HG03159 (cell line): ENCODE data around the gene MME.
"Not testable (repeated sequence)": the region's sequence is repeated elsewhere in the genome, so short reads cannot be mapped to it uniquely, and the experiment has no call there.

Experiments
- ATAC-seq: cut with Tn5 transposase; IDR thresholded peaks from one replicate; pipeline ENCODE4 v1.9.1; 2021; ENCODE audit warnings: mild to moderate bottlenecking, moderate library complexity; ENCODE audit not compliant: unreplicated experiment

MME gene

GRCh38 chr3:155083313-155083905 is 3.3 kb downstream of the MME start:
- no peak for ATAC-seq

- no peak for ATAC-seq
Observed at GRCh38 chr3:155084567-155084966, 4.4 kb downstream of the MME start.

GRCh38 chr3:155086051-155086450 is 5.9 kb downstream of the MME start:
- no peak for ATAC-seq

- ATAC-seq = no peak
Observed at GRCh38 chr3:155088706-155089345, 8.7 kb downstream of the MME start.

- no peak for ATAC-seq
Observed at GRCh38 chr3:155089495-155089894, 9.4 kb downstream of the MME start.

- no peak for ATAC-seq
Observed at GRCh38 chr3:155093261-155093660, 13.1 kb downstream of the MME start.

GRCh38 chr3:155096303-155097008 is 16.3 kb downstream of the MME start:
- ATAC-seq = no peak

GRCh38 chr3:155097009-155097349 is 16.9 kb downstream of the MME start:
- no peak for ATAC-seq

GRCh38 chr3:155101398-155101797 is 21.3 kb downstream of the MME start:
- no peak for ATAC-seq

GRCh38 chr3:155102329-155102728 is 22.2 kb downstream of the MME start:
- ATAC-seq = no peak

GRCh38 chr3:155103686-155104085 is 23.6 kb downstream of the MME start:
- no peak for ATAC-seq

- ATAC-seq = no peak
Observed at GRCh38 chr3:155106119-155106518, 26.0 kb downstream of the MME start.

- no peak for ATAC-seq
Observed at GRCh38 chr3:155110022-155110421, 29.9 kb downstream of the MME start.

GRCh38 chr3:155110996-155111901 is 31.1 kb downstream of the MME start:
- no peak for ATAC-seq

- ATAC-seq = no peak
Observed at GRCh38 chr3:155111971-155112370, 31.9 kb downstream of the MME start.

GRCh38 chr3:155112661-155113389 is 32.7 kb downstream of the MME start:
- no peak for ATAC-seq

- ATAC-seq = not testable (repeated sequence)
Observed at GRCh38 chr3:155124745-155125144, 44.6 kb downstream of the MME start.

- ATAC-seq = no peak
Observed at GRCh38 chr3:155129396-155129795, 49.3 kb downstream of the MME start.

GRCh38 chr3:155130001-155130400 is 49.9 kb downstream of the MME start:
- ATAC-seq = no peak

- peak; percentile 75 for ATAC-seq
Observed at GRCh38 chr3:155131104-155131503, 51.0 kb downstream of the MME start.

GRCh38 chr3:155134311-155134710 is 54.2 kb downstream of the MME start:
- not testable (repeated sequence) for ATAC-seq
